GDM1 (cell line): ENCODE measurements around the gene PLCD1.
"Not testable (repeated sequence)": the region's sequence is repeated elsewhere in the genome, so short reads cannot be mapped to it uniquely, and the experiment has no call there.

ENCODE experiments used
- DNase-seq: peaks from one replicate; lab custom pipeline; 2025; lab: John Stamatoyannopoulos, UW

The PLCD1 gene

DNA sequence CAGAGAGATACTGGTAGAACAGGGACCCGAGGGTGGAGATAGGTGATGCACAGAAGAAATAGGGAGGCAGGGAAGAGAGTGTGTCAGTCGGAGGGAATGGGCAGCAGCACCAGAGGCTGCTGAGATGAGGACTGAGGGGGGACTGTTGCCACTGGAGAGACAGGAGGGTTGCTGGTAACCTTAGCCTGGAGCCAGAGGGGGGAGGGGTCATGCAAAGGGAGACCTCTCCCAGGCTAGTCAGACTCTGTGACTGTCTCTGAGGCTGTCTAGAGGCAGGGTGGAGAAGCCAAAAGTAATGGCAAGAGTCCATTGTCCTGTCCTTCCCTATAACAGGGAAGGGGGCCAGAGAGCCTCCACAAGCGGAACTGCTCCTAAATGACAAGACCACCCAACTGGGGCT, 7.5 kb upstream of the PLCD1 start:
- DNase-seq = no peak

GRCh38 chr3:38036286-38036685, 6.8 kb upstream of the PLCD1 start:
- DNase-seq = no peak

GRCh38 chr3:38034335-38034734, 4.9 kb upstream of the PLCD1 start:
- DNase-seq = not testable (repeated sequence)

GRCh38 chr3:38033586-38033985, 4.1 kb upstream of the PLCD1 start:
- DNase-seq = not testable (repeated sequence)

DNA sequence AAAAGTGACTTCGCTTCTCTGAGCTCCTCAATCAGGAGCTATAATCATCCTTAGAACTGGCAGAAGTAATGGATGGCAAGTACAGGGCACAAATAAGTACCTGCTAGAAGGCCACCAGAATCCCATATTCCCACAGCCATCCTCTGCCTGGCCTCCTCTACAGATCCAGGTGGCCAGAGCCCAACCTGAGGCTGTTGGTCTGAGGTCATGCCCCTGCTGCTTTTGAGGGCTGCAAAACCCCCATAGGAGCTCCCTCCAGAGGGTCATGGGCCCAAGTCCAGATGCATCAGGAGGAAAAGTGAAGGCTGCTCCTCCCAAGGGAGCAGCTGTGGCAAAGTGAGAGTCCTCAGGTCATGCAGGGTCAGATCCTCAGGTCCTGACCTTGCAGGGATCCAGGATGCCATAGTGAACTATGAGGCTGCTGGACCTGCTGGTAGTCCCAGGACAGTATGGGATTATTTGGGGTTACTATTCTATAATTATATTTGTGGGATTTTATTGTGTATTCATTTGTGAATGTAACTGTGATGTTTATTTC, 3.0 kb upstream of the PLCD1 start:
- no peak for DNase-seq

- no peak for DNase-seq
These were observed 1.9 kb upstream of the PLCD1 start for GRCh38 chr3:38031022-38031994.

GRCh38 chr3:38030126-38031021, 932 bp upstream of the PLCD1 start:
- no peak for DNase-seq

DNA sequence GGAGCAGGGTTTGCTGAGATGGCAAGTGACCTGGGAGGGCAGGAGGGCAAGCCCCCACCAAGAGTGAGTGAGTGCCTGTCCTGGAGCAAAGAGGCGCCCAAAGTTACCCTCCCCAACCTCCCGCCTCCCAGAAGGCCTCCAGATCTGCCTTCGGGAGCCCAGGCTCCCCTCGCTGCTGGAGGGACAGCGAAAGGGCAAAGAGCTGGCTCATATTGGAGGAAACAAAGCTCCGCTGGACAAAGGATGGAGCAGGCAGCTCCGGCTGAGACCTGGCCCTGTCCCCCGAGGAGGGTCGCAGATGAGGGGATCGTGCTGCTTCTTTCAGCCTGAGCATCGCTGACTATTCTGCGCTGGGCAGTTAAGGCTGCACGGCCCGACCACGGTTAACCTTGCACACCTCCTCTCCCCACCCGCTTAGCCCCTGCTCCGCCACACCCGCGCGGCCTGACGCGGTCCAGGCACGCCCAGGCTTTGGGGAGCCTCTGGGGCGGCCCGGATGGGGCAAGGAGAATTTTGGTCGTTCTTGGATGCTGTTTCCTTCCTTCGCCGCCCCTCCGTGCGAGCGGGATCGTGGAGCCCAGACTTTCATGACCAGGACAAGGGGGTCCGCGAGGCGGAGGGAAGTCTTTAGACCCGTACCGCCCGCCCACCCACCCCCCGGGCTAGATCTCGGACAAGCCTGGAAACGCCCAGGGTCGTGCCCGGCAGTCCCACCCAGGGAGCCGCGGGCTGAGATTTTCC, 651 bp downstream of the PLCD1 start:
- no peak for DNase-seq

GRCh38 chr3:38027466-38028465, 1.7 kb downstream of the PLCD1 start:
- DNase-seq = no peak

GRCh38 chr3:38026856-38027255, 2.6 kb downstream of the PLCD1 start:
- no peak for DNase-seq

GRCh38 chr3:38022896-38023709, 6.3 kb downstream of the PLCD1 start:
- DNase-seq = no peak

GRCh38 chr3:38022301-38022700, 7.1 kb downstream of the PLCD1 start:
- DNase-seq = no peak

DNA sequence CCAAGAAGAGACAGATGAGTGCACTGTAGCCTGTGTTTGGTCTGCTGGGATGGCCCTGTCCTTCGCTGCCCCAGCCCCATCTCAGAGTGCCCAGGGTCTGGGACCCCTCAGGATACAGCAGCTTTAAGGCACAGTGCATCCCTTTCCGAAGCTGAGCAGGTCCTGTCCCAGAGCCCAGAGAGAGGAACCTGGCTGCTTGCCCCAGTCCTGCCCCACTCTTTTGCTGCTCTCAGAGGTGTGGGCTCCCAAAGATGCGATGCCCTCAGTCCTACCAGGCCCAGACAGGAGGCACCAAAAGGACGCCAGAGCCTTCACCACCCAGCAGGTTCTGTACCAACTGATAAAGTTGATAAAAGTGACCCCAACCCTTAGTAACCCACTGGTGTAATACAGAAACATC, 8.2 kb downstream of the PLCD1 start:
- no peak for DNase-seq

- no peak for DNase-seq
These were observed 9.1 kb downstream of the PLCD1 start for GRCh38 chr3:38020342-38020726.

- DNase-seq = no peak
These were observed 9.6 kb downstream of the PLCD1 start for GRCh38 chr3:38019658-38020341.

DNA sequence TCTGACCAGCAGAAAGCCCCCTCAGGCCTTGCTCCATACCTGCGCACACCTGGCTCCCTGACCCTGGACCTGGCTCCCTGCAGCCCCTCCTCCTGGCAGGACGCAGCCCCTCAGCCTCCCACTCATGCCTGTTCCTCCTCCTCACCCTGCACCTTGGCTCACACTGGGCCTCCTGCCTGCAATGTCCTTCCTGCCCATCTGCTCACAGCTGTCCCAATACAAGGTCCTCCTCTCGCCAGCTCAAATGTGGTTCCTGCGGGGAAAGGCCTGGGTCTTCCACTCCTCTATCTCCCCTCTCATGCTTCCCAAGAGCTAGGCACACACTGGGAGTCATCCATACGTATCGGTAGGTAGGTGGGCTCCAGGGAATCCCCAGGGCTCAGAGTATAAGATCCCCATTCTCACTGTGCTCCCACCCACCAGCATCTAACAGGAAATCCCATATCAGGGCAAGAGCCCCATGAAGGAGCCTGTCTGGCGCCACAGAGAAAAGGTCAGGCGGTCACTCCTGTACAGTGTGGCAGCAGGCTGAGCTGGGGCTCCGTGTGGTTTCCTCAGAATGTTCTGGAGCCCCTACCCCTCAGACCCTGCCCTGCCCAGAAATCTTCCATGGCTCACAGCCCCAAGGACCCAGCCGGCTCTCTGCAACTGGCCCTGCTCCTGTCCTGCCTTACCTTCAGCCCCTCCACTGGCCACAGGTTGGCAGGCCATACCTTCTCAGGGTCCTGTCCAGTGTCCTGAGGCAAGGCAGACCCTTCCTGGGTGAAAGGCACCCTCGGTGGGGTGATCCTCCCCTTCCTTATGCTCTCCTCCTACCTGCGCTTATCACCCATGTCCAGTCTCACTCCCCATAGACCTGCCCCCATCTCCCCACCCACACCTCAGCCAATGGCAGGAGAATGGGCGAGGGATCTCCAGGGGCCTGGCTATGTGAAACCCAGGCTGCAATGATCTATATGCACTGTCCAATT, 10.9 kb downstream of the PLCD1 start:
- DNase-seq = no peak

GRCh38 chr3:38017445-38018295, 11.8 kb downstream of the PLCD1 start:
- DNase-seq = no peak
